Fibroblast of peridontal ligament (primary cell): Measurements from ENCODE around the gene PCDHGC5.

ENCODE experiments used
- DNase-seq: peaks from one replicate; pipeline ENCODE4 v3.0.0-alpha.2; 2010; ENCODE audit errors: extremely low read depth

Gene PCDHGC5

DNA sequence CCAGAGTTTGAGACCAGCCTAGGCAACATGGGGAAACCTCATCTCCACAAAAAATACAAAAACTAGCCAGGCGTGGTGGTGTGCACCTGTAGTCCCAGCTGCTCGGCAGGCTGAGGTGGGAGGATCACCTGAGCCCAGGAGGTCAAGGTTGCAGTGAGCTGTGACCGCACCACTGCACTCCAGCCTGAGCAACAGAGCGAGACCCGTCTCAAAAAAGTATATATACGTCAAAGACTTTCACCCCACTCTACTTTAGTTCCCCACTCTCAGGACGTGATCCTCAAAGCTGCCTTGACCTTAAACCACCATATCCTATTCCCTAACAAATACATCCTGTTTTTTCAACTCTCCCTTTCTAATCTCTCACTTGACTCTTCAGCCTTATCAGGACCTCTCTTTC lies 41.0 kb downstream of the PCDHGC5 start:
- DNase-seq: no peak

DNA sequence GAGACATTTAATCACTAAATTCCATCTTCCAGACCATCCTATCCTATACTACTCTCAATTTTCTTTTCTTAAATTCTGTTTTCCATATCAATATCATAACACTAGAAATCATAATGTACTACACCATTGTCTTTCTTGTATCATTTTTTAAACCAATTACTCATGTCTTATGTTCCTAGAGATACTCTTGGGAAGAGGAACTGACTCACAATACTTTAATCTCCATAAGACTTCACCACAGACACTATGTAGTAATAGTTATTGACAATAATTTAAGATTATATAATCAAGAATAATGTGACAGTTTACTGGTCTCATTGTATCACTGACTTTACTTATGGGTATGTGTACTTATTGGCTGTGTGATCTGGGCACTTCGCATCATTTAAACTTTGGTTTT lies 43.8 kb downstream of the PCDHGC5 start:
- DNase-seq: no peak

DNA sequence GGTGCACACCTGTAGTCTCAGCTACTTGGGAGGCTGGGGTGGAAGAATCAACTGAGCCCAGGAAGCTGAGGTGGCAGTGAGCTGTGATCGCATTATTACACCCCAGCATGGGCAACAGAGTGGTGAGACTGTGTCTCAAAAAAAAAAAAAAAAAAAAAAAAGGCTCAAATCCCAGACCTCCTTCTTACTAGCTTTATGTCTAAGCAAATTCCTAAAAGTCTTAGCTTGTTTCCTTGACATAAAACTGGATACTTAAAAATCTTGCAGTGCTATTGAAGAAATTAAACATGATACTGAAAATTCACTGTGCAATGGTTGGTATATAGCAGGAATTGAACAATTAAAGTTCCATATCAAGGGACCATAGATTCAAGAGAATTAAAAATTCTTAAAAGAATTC lies 45.0 kb downstream of the PCDHGC5 start:
- no peak for DNase-seq

DNA sequence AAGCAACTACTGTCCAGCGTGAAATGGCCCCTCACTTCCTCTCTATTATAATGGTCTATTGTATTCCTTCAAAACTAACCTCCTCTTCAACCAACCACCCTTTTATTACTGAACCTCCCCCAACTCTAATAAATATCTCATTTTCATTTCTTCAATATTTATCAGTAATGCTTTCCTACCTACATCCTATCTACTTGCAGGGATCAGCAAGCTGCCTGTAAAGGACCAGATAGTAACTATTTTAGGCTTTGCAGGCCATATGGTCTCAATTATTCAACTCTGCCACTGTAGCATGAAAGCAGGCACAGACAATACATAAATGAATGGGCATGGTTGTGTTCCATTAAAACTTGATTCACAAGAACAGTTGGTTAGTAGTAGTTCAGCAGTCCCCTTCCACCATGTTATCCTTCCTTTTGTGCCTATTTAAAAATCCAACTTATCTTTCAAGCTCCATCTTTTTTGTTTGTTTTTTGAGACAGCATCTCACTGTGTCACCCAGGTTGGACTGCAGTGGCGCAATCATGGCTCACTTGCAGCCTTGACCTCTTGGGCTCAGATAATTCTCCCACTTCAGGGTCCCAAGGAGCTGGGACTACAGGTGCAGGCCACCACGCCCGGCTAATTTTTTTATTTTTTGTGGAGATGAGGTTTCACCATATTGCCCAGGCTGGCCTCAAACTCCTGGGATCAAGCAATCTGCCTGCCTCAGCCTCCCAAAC lies 45.8 kb downstream of the PCDHGC5 start:
- no peak for DNase-seq
